ENCODE results near the gene LRCH1. TPM values are rescaled to one million over a fixed set of nuclear protein-coding genes. Genes with fewer than 3 reads are reported as not detected.

LRCH1 gene
- total RNA-seq, 2 experiments from 2014 or later, result 15.5 to 17.1 TPM

- ChIA-PET CTCF (interaction anchor here (1.3 kb wide), 1 partner anchor 11 kb away, joined by 4 read pairs; no protein-coding TSS in a partner anchor), POLR2A (interaction anchor here (0.6 kb wide), 1 partner anchor 9 kb away, joined by 3 read pairs; no protein-coding TSS in a partner anchor)
- DNase-seq (no peak), ATAC-seq (no peak)
- Mint-ChIP-seq H3K9me3 (no peaks in the 10 kb centered on the region), H3K27me3 (no peaks in the 10 kb centered on the region), H3K4me1 (ENCODE audit: low read depth) (peaks cover 33% of the 10 kb centered on the region), H3K4me3 (no peak overlapping the region), H3K36me3 (ENCODE audit: low read depth) (no peaks in the 10 kb centered on the region), H3K27ac (no peak overlapping the region)
- no peak for TF ChIP-seq CTCF (IDR thresholded peaks at IDR 0.05)
- intact Hi-C loops (cut with micrococcal nuclease), result no loop called here
Observed at GRCh38 chr13:46562581-46562980, 9.6 kb downstream of the LRCH1 start.

DNA sequence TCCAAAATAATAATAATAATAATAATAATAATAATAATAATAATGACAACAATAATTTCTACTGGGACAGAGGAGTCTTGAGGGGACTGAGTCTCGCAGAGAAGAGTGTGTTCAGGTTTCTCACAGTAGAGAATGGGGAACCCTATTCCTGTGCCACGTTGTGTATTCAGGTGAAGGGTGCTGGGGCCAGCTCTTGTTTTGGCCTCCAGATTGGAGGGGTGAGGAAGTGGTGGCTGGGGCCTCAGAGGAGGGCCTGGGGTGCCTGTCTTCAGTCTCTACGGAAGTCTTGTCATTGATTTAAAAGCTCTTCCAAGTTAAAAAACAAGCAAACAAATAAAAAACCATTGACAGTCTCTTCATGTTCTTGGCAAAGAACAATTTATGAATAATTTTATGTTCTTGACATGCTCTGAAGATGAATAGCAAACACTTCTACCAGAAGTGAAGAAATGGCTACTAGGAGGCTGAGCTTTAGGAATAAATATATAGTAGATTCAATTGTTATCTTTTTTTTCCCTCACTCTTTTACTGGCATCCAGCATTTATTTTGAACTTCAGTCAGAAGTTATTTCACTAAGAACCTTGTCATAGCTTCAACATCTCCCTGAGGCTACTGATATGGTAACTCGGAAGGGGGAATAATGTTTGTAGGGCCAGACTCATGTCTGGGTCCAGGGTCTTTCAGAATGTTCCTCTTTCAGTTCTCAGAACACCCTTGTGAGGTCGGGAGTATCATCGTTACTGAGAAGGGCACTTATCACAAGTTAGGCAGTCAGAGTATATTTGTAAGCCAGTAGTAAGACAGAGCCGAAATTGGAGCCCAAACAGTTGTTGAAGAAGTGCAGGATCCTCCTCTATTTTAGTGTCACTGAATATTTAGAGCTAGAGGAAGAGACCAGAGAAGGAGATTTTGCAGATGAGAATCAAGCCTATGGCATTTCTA, 13.1 kb downstream of the LRCH1 start:
- Mint-ChIP-seq H3K4me3 (no peak overlapping the region), H3K27me3 (no peaks in the 10 kb centered on the region), H3K36me3 (ENCODE audit: low read depth) (no peaks in the 10 kb centered on the region), H3K27ac (no peak overlapping the region), H3K9me3 (no peaks in the 10 kb centered on the region), H3K4me1 (ENCODE audit: low read depth) (peaks cover 27% of the 10 kb centered on the region)
- POLR2A ChIA-PET, result interaction anchor here (0.6 kb wide), 1 partner anchor 191 kb away, joined by 3 read pairs; no protein-coding TSS in a partner anchor
- no peak for TF ChIP-seq CTCF (IDR thresholded peaks at IDR 0.05)
- no peak for DNase-seq
- CTCF ChIA-PET, result interaction anchor here (1.2 to 2.9 kb wide), 2 partner anchors 10 to 15 kb away, joined by 4 to 16 read pairs; no protein-coding TSS in a partner anchor
- intact Hi-C loops (cut with micrococcal nuclease), result no loop called here
- no peak for ATAC-seq

GRCh38 chr13:46567671-46568070, 14.7 kb downstream of the LRCH1 start:
- intact Hi-C loops (cut with micrococcal nuclease), result no loop called here
- Mint-ChIP-seq H3K4me1 (ENCODE audit: low read depth) (peaks cover 32% of the 10 kb centered on the region), H3K27me3 (no peaks in the 10 kb centered on the region), H3K9me3 (no peaks in the 10 kb centered on the region), H3K27ac (no peak overlapping the region), H3K4me3 (no peak overlapping the region), H3K36me3 (ENCODE audit: low read depth) (no peaks in the 10 kb centered on the region)
- no peak for ATAC-seq
- POLR2A ChIA-PET, result no interaction called here
- no peak for DNase-seq
- CTCF ChIA-PET, result interaction anchor here (1.6 to 2.9 kb wide), 2 partner anchors 10 to 16 kb away, joined by 3 to 16 read pairs; no protein-coding TSS in a partner anchor
- no peak for TF ChIP-seq CTCF (IDR thresholded peaks at IDR 0.05)

DNA sequence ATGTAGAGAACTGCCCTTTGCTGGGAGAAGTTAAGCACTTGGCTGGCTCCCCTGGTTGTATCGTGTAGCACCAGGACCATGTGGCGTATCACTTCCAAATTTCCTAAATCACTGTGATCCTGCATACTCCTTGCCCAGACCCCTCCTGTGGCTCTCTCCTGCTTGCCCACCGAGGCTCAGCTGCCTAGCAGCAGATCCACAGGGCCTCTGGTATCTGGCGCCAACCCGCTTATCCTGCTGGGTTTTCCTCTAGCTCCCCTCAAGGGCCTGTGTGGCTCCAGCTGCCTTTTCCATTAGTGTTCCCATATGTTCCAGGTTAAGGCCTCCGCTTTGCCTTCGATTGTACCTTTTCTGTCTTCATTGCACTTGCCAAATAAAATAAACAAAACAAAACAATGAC, 16.5 kb downstream of the LRCH1 start:
- H3K36me3 Mint-ChIP-seq (ENCODE audit: low read depth), result peaks cover 2% of the 10 kb centered on the region
- no peaks in the 10 kb centered on the region for H3K9me3 Mint-ChIP-seq
- H3K4me1 Mint-ChIP-seq (ENCODE audit: low read depth), result peaks cover 36% of the 10 kb centered on the region
- H3K27me3 Mint-ChIP-seq, result no peaks in the 10 kb centered on the region
- CTCF ChIA-PET, result interaction anchor here (3.3 kb wide), 1 partner anchor 18 kb away, joined by 16 read pairs; no protein-coding TSS in a partner anchor
- DNase-seq (no peak), ATAC-seq (no peak)
- TF ChIP-seq CTCF (IDR thresholded peaks at IDR 0.05), result no peak
- no peak overlapping the region for H3K27ac Mint-ChIP-seq
- intact Hi-C loops (cut with micrococcal nuclease), result no loop called here
- no peak overlapping the region for H3K4me3 Mint-ChIP-seq
- POLR2A ChIA-PET, result interaction anchor here (1.8 kb wide), 1 partner anchor 16 kb away, joined by 4 read pairs; the partner anchor contains the start of gene LRCH1

DNA sequence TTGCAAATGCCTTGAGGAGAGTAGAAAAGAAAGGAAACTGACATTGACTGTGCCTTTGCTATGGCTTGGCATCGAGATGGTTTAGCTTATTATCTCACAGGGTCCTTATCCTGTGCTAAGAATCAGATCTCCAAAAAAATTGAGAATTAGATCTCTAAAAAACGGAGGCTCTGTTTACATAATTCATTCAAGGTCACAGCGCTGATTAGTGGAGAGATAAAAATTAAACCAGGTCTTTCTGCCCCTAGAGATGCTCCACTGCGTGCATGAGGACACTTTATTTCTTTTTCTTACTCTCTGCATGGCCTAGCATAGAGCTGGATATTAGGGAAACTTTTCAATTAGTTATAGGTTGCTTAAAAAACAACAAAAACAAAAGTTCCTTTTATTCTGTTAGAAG, 17.3 kb downstream of the LRCH1 start:
- no peak for ATAC-seq
- intact Hi-C loops (cut with micrococcal nuclease), result no loop called here
- TF ChIP-seq CTCF (IDR thresholded peaks at IDR 0.05), result no peak
- Mint-ChIP-seq H3K9me3 (no peaks in the 10 kb centered on the region), H3K27ac (no peak overlapping the region), H3K4me3 (no peak overlapping the region), H3K27me3 (no peaks in the 10 kb centered on the region), H3K4me1 (ENCODE audit: low read depth) (peaks cover 36% of the 10 kb centered on the region), H3K36me3 (ENCODE audit: low read depth) (peaks cover 2% of the 10 kb centered on the region)
- DNase-seq, result no peak
- ChIA-PET CTCF (interaction anchor here (3.3 kb wide), 1 partner anchor 19 kb away, joined by 16 read pairs; no protein-coding TSS in a partner anchor), POLR2A (interaction anchor here (1.6 to 1.8 kb wide), 2 partner anchors 17 to 22 kb away, joined by 3 to 4 read pairs; partner anchors contain the start of gene LRCH1)

Measured in activated CD8-positive, alpha-beta T cell treated with anti-CD3 and anti-CD28 coated beads for 36 hours (primary cell).